WTC11 (cell line): ENCODE results near the gene CEP170B.

Experiments used
- ESRRA ChIP-seq: sonication (generic); formaldehyde crosslinking; IDR thresholded peaks from 2 replicates; pipeline ENCODE4 v1.8.1; 2022; ENCODE audit warnings: mild to moderate bottlenecking, missing genetic modification reagents, borderline replicate concordance
- NR2C2 ChIP-seq: sonication (generic); formaldehyde crosslinking; IDR thresholded peaks from 2 replicates; pipeline ENCODE4 v1.8.0; 2022; ENCODE audit warnings: mild to moderate bottlenecking, missing genetic modification reagents
- ZBTB21 ChIP-seq: sonication (generic); formaldehyde crosslinking; IDR thresholded peaks from 2 replicates; pipeline ENCODE4 v1.8.1; 2023; ENCODE audit warnings: mild to moderate bottlenecking, missing genetic modification reagents, borderline replicate concordance
- TF ChIP-seq, protein P1 (sequence below): sonication (generic); formaldehyde crosslinking; IDR thresholded peaks from 2 replicates; pipeline ENCODE4 v1.8.1; 2022; ENCODE audit warnings: low read depth, mild to moderate bottlenecking, moderate library complexity, missing genetic modification reagents, borderline replicate concordance
- TF ChIP-seq, protein P2 (sequence below): sonication (generic); formaldehyde crosslinking; conservative IDR thresholded peaks from 2 replicates; pipeline ENCODE4 v1.8.1; 2023; ENCODE audit warnings: mild to moderate bottlenecking, low read depth, missing genetic modification reagents, moderate library complexity
- TF ChIP-seq, protein P3 (sequence below): sonication (generic); formaldehyde crosslinking; IDR thresholded peaks from 2 replicates; pipeline ENCODE4 v1.8.0; 2022; ENCODE audit warnings: missing genetic modification reagents
- TF ChIP-seq, protein P4 (sequence below): sonication (generic); formaldehyde crosslinking; IDR thresholded peaks from 2 replicates; pipeline ENCODE4 v1.8.1; 2023; ENCODE audit warnings: mild to moderate bottlenecking, missing genetic modification reagents, moderate library complexity
- TF ChIP-seq, protein P5 (sequence below): fragments of 200-600 bp; IDR thresholded peaks from 2 replicates; pipeline ENCODE4 v1.8.0; 2022; ENCODE audit warnings: antibody characterized with exemption
- TF ChIP-seq, protein P6 (sequence below): sonication (generic); formaldehyde crosslinking; IDR thresholded peaks from 2 replicates; pipeline ENCODE4 v1.8.0; 2022; ENCODE audit warnings: mild to moderate bottlenecking, missing genetic modification reagents

DNA sequence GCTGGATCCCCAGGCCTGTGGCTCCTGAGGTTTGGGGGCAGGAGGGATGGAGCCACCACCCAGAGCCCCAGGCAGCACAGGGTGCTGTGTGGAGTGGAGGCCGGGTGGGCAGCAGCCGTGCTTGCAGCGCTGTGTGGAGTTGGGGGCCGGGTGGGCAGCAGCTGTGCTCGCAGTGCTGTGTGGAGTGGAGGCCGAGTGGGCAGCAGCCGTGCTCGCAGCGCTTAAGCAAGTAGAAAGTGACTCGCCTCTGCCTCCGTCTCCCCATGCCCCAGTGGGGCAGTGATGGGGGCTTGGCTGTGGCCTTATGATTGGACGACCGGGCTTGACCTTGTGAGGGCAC lies 10.3 kb downstream of the CEP170B start:
- TF ChIP-seq, protein P1, sequence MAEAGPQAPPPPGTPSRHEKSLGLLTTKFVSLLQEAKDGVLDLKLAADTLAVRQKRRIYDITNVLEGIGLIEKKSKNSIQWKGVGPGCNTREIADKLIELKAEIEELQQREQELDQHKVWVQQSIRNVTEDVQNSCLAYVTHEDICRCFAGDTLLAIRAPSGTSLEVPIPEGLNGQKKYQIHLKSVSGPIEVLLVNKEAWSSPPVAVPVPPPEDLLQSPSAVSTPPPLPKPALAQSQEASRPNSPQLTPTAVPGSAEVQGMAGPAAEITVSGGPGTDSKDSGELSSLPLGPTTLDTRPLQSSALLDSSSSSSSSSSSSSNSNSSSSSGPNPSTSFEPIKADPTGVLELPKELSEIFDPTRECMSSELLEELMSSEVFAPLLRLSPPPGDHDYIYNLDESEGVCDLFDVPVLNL (CRISPR knock-in tag), result no peak
- TF ChIP-seq, protein P2, sequence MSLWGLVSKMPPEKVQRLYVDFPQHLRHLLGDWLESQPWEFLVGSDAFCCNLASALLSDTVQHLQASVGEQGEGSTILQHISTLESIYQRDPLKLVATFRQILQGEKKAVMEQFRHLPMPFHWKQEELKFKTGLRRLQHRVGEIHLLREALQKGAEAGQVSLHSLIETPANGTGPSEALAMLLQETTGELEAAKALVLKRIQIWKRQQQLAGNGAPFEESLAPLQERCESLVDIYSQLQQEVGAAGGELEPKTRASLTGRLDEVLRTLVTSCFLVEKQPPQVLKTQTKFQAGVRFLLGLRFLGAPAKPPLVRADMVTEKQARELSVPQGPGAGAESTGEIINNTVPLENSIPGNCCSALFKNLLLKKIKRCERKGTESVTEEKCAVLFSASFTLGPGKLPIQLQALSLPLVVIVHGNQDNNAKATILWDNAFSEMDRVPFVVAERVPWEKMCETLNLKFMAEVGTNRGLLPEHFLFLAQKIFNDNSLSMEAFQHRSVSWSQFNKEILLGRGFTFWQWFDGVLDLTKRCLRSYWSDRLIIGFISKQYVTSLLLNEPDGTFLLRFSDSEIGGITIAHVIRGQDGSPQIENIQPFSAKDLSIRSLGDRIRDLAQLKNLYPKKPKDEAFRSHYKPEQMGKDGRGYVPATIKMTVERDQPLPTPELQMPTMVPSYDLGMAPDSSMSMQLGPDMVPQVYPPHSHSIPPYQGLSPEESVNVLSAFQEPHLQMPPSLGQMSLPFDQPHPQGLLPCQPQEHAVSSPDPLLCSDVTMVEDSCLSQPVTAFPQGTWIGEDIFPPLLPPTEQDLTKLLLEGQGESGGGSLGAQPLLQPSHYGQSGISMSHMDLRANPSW (CRISPR knock-in tag), result no peak
- TF ChIP-seq ZBTB21 (no peak), NR2C2 (no peak), ESRRA (CRISPR knock-in tag) (no peak)
- TF ChIP-seq, protein P3, sequence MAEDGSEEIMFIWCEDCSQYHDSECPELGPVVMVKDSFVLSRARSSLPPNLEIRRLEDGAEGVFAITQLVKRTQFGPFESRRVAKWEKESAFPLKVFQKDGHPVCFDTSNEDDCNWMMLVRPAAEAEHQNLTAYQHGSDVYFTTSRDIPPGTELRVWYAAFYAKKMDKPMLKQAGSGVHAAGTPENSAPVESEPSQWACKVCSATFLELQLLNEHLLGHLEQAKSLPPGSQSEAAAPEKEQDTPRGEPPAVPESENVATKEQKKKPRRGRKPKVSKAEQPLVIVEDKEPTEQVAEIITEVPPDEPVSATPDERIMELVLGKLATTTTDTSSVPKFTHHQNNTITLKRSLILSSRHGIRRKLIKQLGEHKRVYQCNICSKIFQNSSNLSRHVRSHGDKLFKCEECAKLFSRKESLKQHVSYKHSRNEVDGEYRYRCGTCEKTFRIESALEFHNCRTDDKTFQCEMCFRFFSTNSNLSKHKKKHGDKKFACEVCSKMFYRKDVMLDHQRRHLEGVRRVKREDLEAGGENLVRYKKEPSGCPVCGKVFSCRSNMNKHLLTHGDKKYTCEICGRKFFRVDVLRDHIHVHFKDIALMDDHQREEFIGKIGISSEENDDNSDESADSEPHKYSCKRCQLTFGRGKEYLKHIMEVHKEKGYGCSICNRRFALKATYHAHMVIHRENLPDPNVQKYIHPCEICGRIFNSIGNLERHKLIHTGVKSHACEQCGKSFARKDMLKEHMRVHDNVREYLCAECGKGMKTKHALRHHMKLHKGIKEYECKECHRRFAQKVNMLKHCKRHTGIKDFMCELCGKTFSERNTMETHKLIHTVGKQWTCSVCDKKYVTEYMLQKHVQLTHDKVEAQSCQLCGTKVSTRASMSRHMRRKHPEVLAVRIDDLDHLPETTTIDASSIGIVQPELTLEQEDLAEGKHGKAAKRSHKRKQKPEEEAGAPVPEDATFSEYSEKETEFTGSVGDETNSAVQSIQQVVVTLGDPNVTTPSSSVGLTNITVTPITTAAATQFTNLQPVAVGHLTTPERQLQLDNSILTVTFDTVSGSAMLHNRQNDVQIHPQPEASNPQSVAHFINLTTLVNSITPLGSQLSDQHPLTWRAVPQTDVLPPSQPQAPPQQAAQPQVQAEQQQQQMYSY (CRISPR knock-in tag), result no peak
- TF ChIP-seq, protein P4, sequence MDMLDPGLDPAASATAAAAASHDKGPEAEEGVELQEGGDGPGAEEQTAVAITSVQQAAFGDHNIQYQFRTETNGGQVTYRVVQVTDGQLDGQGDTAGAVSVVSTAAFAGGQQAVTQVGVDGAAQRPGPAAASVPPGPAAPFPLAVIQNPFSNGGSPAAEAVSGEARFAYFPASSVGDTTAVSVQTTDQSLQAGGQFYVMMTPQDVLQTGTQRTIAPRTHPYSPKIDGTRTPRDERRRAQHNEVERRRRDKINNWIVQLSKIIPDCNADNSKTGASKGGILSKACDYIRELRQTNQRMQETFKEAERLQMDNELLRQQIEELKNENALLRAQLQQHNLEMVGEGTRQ (CRISPR knock-in tag), result no peak
- TF ChIP-seq, protein P5, sequence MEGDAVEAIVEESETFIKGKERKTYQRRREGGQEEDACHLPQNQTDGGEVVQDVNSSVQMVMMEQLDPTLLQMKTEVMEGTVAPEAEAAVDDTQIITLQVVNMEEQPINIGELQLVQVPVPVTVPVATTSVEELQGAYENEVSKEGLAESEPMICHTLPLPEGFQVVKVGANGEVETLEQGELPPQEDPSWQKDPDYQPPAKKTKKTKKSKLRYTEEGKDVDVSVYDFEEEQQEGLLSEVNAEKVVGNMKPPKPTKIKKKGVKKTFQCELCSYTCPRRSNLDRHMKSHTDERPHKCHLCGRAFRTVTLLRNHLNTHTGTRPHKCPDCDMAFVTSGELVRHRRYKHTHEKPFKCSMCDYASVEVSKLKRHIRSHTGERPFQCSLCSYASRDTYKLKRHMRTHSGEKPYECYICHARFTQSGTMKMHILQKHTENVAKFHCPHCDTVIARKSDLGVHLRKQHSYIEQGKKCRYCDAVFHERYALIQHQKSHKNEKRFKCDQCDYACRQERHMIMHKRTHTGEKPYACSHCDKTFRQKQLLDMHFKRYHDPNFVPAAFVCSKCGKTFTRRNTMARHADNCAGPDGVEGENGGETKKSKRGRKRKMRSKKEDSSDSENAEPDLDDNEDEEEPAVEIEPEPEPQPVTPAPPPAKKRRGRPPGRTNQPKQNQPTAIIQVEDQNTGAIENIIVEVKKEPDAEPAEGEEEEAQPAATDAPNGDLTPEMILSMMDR, result no peak
- TF ChIP-seq, protein P6, sequence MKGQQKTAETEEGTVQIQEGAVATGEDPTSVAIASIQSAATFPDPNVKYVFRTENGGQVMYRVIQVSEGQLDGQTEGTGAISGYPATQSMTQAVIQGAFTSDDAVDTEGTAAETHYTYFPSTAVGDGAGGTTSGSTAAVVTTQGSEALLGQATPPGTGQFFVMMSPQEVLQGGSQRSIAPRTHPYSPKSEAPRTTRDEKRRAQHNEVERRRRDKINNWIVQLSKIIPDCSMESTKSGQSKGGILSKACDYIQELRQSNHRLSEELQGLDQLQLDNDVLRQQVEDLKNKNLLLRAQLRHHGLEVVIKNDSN, result no peak
